Activated naive CD4-positive, alpha-beta T cell (primary cell): ENCODE results near the gene MSI1.
"Not testable (repeated sequence)": the region's sequence is repeated elsewhere in the genome, so short reads cannot be mapped to it uniquely, and the experiment has no call there.

Source experiments
- DNase-seq, 4 experiments: peaks; one replicate each; lab custom pipeline; 2025; lab: John Stamatoyannopoulos, UW

Gene MSI1

GRCh38 chr12:120356567-120357030 is 12.4 kb downstream of the MSI1 start:
- peak; percentile 36 to 66 (median 57) for DNase-seq

DNA sequence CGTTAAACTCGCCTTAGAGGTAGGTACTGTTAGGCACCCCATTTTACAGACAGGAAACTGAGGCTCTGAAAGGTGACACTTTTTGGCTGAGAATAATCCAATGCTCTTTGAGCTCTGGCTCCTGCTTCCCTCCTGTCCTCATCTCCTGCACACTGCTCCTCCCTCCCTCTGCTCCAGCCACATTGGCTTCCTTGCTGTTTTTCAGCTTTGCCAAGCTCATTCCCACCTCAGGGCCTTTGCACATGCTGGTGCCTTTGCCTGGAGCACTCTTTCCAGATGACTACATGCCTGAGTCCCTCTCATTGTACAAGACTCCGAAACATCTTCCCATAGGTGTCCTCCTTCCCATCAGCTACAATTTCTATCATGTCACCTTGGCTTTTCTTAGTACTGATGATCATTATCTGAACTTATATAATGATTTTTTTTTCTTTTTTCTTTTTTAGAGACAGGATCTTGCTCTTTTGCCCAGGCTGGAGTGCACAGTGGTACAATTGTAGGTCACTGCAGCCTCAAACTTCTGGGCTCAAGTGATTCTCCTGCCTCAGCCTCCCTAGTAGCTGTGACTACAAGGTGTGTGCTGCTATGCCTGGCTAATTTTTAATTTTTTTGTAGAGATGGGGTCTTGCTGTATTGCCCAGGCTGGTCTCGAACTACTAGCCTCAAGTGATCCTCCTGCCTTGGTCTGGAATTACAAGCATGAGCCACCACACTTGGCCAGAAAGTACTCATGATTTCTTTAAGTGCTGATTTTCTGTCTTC is 15.2 kb downstream of the MSI1 start:
- DNase-seq: no peak

DNA sequence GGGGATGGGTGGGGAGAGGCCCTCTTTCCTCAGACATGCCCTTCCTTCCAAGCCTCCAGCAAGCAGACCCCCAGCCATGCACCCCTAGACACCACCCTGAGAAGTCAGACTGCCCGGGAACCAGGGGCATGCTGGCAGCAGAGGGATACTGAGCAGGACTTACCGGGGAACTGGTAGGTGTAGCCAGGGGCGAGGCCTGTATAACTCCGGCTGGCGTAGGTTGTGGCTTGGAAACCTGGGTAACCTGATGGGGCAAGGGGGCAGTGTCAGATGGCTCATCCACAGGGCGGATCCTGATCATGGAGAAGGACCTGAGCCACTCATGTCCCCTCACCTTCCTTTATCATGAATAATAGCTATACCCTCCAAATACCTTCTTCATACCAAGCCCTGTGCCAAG is 15.8 kb downstream of the MSI1 start:
- no peak for DNase-seq

DNA sequence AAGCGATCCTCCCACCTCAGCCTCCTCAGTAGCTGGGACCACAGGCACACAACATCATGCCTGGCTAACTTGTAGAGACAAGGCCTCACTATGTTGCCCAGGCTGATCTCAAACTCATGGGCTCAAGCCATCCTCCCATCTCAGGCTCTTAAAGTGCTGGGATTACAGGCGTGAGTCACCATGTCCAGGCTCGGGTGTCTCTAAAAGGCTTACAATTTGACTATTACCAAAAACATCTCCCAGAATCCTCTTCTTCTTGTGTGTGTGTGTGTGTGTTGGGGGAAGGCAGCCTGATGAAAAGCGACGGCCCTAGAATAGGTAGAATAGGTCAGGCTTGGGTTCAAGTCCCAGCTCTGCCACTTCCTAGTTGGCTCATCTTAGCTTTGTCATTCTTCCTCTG is 16.8 kb downstream of the MSI1 start:
- no peak for DNase-seq

DNA sequence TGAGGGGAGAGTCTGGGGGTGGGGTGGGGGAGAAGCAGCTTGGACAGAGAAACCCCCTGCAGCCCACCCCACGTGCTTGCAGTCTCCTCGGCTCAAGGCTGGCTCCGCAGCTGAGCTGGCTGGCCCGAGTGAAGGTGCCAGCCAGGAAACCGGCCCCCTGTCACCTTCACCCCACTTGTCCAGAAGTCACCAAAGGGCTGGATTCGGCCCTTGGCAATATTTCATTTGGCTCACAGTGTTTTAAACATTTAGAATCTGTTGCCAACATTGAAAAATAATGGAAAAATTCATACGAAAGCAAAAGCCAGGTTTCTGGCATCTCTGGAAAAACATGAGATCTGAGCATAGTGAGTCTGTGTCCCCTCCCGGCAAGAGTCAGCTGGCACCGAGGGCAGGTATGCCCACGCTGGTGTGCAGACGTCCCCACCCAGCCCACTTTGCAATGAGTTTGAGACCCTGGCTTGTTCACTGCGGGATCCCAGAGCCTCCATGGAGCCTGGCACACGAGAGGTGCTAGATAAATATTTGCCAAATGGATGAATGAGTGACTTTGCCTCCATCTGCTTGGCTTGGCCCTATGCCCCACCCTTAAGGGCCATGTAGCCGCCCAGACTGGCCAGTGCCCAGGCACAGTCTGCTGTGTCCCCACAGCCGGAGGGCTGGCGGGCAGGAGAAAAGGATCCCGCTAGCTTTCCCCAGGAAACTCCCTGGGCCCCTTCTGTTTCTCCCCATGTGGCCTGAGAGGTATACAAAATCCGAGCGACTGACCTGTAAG is 18.2 kb downstream of the MSI1 start:
- no peak for DNase-seq

- no peak for DNase-seq
Measured at GRCh38 chr12:120347766-120348165, 21.2 kb downstream of the MSI1 start.

- DNase-seq: no peak
Measured at GRCh38 chr12:120346681-120347080, 22.3 kb downstream of the MSI1 start.

DNA sequence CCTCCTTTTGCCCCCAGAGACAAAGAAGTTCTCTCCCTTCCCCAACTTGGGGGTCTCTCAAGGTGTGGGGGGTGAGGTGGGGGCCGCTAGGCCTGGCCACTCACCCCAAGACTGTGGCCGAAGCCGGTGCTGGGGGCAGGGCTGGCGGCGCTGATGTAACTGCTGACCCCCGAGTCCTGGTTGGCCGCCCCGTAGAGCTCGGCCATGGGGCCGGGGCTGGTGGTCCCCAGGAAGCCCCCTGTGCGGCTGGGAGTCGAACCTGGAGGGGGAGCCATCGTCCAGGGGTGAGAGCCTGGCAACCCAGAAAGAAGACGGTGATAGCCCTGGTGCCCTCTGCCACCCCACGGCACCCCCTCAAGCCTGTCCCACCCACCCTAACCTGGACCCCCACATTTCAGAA is 22.9 kb downstream of the MSI1 start:
- DNase-seq: no peak

DNA sequence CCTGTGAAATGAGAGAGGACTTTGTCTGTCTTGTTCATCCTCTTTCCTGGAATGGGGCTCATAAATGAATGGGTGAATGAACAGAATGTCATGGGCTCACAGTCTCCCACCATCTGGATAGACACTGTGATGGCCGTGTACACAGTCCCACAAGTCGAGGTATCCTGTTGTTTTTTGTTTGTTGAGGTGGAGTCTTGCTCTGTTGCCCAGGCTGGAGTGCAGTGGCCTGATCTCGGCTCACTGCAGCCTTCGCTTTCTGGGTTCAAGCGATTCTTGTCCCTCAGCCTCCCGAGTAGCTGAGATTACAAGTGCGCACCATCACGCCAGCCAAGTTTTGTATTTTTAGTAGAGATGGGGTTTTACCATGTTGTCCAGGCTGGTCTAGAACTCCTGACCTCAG is 25.3 kb downstream of the MSI1 start:
- no peak for DNase-seq

DNA sequence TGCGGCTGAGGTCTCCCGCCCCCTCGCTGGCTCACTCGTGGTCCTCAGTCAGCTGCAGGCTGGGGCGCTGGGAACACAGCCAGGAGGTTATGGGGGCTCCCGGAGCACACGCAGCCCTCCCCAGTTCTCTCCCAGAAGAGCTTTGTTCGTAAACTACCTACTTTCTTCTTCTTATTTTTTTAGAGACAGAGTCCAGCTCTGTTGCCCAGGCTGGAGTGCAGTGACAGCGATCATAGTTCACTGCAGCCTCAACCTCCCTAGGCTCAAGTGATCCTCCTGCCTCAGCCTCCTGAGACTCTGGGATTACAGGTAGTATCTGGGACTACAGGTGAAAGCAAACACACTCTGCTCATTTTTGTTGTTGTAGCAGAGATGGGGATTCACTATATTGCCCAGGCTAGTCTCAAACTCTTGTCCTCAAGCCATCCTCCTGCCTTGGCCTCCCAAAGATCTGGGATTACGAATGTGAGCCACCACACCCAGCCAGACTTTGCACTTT is 25.9 kb downstream of the MSI1 start:
- DNase-seq: no peak

- no peak for DNase-seq
Measured at GRCh38 chr12:120342175-120343038, 26.6 kb downstream of the MSI1 start.

DNA sequence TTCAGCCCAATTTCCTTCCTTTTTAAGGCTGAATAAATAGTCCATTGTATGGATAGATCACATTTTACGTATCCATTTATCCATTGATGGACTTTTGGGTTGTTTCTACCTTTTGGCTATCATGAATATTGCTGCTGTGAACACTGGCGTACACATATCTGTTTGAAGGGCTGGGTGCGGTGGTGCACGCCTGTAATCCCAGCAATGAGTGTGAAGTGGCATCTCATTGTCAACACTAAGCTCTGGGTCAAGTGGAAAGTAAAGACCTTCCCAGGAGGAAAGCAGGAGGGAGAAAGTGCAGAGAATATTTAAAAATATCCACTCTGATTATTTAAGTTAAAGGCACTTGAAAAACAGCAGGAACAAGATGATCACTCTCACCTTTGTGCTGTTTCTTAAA is 29.7 kb downstream of the MSI1 start:
- DNase-seq: no peak

GRCh38 chr12:120337730-120338129 is 31.2 kb downstream of the MSI1 start:
- no peak for DNase-seq

DNA sequence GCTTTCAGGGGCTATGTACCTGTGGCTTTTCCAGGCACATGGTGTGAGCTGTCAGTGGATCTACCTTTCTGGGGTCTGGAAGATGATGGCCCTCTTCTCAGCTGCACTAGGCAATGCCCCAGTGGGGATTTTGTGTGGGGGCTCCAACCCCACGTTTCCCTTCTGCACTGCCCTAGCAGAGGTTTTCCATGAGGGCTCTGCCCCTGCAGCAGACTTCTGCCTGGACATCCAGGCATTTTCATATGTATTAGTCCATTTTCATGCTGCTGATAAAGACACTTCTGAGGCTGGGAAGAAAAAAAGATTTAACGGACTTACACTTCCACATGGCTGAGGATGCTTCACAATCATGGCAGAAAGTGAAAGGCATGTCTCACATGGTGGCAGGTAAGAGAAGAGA is 32.6 kb downstream of the MSI1 start:
- not testable (repeated sequence) for DNase-seq

DNA sequence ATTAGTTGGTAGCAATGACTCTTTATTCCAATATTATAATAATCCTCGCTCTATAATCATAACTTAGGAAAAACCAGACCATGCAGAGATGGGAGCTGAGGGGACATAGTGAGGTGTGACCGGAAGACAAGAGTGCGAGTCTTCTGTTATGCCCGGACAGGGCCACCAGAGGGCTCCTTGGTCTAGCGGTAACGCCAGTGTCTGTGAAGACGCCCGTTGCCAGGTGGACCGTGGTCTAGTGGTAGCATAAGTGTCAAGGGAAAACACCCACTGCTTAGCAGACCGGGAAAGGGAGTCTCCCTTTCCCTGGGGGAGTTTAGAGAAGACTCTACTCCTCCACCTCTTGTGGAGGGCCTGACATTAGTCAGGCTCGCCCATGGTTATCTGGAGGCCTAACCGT is 33.5 kb downstream of the MSI1 start:
- peak in 2 of 4 experiments; percentile 4 to 12 for DNase-seq

DNA sequence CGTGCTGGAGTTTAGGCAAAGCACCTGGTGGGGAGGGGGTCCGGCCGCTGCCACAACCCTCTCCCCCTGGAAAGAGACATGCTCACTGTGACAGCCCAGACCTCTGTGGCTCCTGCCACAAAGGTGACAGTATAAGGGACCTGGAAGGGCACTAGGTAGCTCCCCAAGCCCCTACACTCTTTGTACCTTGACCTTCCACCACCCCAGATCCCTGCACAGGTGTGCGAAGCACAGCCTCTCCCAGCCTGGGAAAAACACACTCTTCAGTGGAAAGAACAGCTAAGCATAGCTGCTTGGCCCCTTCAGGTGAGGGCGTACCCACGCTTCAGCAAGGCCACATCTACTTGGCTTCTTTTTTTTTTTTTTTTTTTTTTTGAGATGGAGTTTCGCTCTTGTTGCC is 36.4 kb downstream of the MSI1 start:
- no peak for DNase-seq

DNA sequence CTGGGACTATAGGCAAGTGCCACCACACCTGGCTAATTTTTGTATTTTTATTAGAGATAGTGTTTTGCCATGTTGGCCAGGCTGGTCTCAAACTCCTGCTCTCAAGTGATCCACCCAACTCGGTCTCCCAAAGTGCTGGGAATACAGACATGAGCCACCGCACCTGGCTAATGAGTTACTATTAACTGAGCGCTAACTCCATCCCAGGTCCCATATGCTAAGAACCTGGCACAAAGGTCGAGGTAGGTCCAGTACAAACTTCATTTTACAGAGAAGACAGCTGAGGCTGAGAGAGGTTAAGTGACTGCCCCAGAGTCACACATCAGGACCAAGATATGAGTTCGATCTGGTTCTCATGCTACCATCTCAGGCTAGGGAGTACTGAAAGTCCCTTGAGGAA is 36.9 kb downstream of the MSI1 start:
- DNase-seq: no peak

DNA sequence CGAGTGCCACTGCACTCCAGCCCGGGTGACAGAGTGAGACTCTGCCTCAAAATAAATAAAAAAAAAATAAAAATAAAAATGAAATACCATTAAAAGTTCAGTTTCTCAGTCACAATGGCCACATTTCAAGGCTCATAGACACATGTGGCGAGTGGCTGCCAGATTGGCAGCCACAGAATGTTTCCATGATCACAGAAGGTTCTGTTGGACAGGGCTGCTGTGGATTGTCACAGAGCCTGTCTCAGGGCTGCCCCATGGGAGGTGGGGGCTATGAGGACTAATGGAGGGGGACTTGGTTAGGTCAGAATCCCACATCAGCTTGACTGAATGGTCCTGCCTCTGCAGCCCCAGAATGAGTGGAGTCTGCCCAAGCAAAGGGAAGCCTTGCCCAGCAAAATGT is 37.6 kb downstream of the MSI1 start:
- no peak for DNase-seq

DNA sequence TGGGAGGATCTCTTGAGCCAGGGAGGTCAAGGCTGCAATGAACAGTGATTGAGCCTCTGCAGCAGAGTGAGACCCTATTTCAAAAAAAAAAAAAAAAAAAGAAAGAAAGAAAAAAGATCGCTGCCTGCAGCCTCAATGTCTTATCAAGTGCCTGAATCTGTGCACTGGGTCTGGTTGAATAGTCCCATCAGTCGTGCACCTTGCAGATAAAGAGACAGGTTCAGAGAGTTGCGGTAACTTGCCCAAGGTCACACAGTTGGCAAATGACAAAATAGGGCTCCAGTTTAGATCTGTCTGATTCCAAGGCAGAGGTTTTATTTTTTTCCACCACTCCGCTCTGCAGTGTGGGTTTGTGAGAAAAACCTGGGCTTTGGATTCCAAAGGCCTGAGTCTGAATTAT is 40.7 kb downstream of the MSI1 start:
- DNase-seq: no peak

- no peak for DNase-seq
Measured at GRCh38 chr12:120327593-120327992, 41.4 kb downstream of the MSI1 start, which contains the start of gene PLA2G1B. Gene PLA2G1B, minus strand, starts transcription at chr12:120327779. Its CDS starts 26 bp downstream, at chr12:120327753.

DNA sequence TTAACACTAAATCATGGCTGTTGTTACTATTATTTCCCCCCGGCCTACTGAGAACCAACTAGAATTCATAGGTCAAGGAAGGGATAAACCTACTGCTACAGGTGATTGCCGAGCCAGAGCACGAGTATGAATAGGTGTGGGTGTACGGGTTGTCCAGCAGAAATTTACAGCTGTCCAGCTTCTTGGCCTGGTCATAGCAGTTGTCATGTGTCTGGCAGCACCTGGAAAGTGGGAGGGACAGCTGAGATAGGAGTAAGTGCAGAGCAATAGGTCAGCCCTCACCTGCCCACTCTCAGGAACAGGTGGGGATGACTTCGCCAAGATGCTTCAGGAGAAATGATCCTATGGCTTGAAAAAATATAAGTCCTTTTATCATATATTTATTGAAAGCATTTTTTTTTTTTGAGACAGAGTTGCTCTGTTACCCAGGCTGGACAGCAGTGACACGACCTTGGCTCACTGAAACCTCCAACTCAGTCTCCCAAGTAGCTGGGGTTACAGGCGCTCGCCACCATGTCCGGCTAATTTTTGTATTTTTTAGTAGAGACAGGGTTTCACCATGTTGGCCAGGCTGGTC is 44.0 kb downstream of the MSI1 start:
- no peak for DNase-seq

- no peak for DNase-seq
Measured at GRCh38 chr12:120323772-120324171, 45.2 kb downstream of the MSI1 start.
